Endothelial cell (in vitro differentiated cells): Measurements from ENCODE around the gene DLGAP1. TPM values are rescaled to one million over a fixed set of nuclear protein-coding genes. Genes with fewer than 3 reads are reported as not detected.

ENCODE experiments used
- DNase-seq: peaks from one replicate; pipeline ENCODE4 v3.0.0; 2021; ENCODE audit warnings: low spot score
- H3K27ac Mint-ChIP-seq: one replicate; pipeline ENCODE4 v1.8.0; 2021; ENCODE audit warnings: mixed read lengths, inconsistent platforms; ENCODE audit not compliant: unreplicated experiment
- H3K27me3 Mint-ChIP-seq: one replicate; pipeline ENCODE4 v1.8.0; 2021; ENCODE audit warnings: mild to moderate bottlenecking, moderate library complexity, mixed read lengths, inconsistent platforms; ENCODE audit not compliant: unreplicated experiment
- H3K36me3 Mint-ChIP-seq: one replicate; pipeline ENCODE4 v1.8.0; 2021; ENCODE audit warnings: mild to moderate bottlenecking, low read depth, mixed read lengths, inconsistent platforms; ENCODE audit not compliant: unreplicated experiment
- H3K4me1 Mint-ChIP-seq: one replicate; pipeline ENCODE4 v1.8.0; 2021; ENCODE audit warnings: mild to moderate bottlenecking, mixed read lengths, inconsistent platforms; ENCODE audit not compliant: unreplicated experiment
- H3K4me3 Mint-ChIP-seq: one replicate; pipeline ENCODE4 v1.8.0; 2021; ENCODE audit warnings: mild to moderate bottlenecking, mixed read lengths, inconsistent platforms; ENCODE audit not compliant: unreplicated experiment
- H3K9me3 Mint-ChIP-seq: one replicate; pipeline ENCODE4 v1.8.0; 2021; ENCODE audit warnings: mixed read lengths, inconsistent platforms; ENCODE audit not compliant: unreplicated experiment
- total RNA-seq: library from RNA; stranded (reverse); fragmentation: NEBNext Ultra II Directional; extraction: Animal tissue kit (Norgen Biotek cat#: 25700); gene quantifications from one replicate; pipeline ENCODE4 v1.2.1, GENCODE V29; 2021; ENCODE audit not compliant: unreplicated experiment
- TF ChIP-seq, protein P1 (sequence below): fragments of 200-600 bp; sonication (generic); IDR thresholded peaks from one replicate; pipeline ENCODE4 v1.5.0; 2021; ENCODE audit warnings: antibody characterized with exemption; ENCODE audit not compliant: unreplicated experiment

The DLGAP1 gene
- total RNA-seq, 1 donor from 2014 or later = 1.8 TPM

DNA sequence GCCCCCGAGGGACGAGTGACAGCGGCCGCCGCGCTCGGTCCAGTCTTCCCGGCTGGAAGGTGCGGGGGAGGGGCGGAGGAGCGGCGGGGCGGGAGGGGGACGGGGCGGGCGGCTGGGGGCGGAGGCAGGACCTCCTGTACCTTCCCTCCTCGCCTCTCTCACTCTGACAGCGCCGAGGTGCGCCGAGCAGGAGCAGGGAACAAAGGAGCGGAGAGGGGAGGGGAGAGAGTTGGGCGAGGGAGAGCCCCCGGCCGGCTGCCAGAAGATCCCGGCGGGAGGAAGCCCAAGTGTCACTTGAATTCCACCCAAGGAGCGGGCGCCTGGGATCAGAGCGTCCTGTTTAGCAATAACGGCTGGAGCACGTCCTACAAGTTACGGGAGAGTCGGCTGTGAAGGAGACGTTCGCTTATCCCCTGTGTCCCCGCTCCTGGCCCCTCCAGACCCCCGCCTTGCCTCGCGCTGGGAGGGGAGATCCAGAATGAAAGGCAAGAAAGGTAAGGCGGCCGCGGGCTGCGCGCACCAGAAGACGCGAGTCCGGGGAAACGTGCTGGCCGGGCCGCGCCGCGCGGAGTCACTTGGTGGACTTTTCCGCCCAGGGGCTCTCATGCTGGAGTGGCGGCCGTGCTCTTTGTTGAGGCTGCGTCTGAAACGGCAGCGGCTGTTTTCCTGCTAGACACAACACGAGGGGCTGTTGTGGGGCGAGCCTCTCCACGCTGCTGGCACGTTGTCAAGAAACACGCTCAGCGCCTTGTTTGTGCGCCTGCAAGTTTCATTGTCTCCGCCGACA, 1004.9 kb downstream of the DLGAP1 start, which contains the start of gene TGIF1:
TSS of gene TGIF1 (plus strand) at position 161 of the 787 bp plus-strand sequence. CDS start at position 479, 318 bp downstream.
- peaks cover 42% of the 10 kb centered on the region for H3K27me3 Mint-ChIP-seq
- DNase-seq = peak; percentile 75
- H3K9me3 Mint-ChIP-seq = no peaks in the 10 kb centered on the region
- peaks cover 14% of the 10 kb centered on the region for H3K36me3 Mint-ChIP-seq
- H3K27ac Mint-ChIP-seq = peak within 1 kb of the TSS; percentile 97
- peaks cover 40% of the 10 kb centered on the region for H3K4me1 Mint-ChIP-seq
- H3K4me3 Mint-ChIP-seq = peak within 1 kb of the TSS; percentile 98
- TF ChIP-seq, protein P1, sequence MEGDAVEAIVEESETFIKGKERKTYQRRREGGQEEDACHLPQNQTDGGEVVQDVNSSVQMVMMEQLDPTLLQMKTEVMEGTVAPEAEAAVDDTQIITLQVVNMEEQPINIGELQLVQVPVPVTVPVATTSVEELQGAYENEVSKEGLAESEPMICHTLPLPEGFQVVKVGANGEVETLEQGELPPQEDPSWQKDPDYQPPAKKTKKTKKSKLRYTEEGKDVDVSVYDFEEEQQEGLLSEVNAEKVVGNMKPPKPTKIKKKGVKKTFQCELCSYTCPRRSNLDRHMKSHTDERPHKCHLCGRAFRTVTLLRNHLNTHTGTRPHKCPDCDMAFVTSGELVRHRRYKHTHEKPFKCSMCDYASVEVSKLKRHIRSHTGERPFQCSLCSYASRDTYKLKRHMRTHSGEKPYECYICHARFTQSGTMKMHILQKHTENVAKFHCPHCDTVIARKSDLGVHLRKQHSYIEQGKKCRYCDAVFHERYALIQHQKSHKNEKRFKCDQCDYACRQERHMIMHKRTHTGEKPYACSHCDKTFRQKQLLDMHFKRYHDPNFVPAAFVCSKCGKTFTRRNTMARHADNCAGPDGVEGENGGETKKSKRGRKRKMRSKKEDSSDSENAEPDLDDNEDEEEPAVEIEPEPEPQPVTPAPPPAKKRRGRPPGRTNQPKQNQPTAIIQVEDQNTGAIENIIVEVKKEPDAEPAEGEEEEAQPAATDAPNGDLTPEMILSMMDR = no peak

DNA sequence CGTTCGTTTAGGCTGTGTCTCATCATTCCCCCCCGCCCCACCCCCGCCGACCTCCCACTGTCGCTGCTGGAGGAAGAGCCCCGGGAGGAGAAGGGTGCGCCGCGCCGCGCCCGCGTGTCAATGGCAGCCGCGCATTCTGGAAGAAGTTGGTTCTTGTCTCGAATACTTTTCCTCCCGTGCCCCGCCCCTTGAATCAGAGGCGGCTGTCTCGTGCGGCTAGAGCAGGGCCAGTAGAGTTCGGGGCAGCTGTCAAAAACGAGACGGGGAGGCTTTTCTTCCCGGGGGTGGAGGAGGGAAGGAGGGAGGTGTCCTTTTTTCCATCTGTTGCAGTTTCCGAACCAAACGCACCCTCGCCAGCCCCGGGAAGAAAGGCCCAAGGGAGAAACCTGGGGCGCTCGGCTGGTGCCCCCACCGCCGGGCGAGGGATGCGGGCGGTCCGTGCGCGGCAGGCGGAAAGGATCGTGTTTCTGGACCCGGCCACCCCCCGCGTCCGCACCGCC, 1005.5 kb downstream of the DLGAP1 start:
- H3K4me3 Mint-ChIP-seq = peak overlapping the region; percentile 94
- H3K4me1 Mint-ChIP-seq = peaks cover 33% of the 10 kb centered on the region
- TF ChIP-seq, protein P1 = no peak
- H3K27ac Mint-ChIP-seq = peak overlapping the region; percentile 97
- no peaks in the 10 kb centered on the region for H3K9me3 Mint-ChIP-seq
- peaks cover 42% of the 10 kb centered on the region for H3K27me3 Mint-ChIP-seq
- peak; percentile 64 for DNase-seq
- H3K36me3 Mint-ChIP-seq = peaks cover 14% of the 10 kb centered on the region

DNA sequence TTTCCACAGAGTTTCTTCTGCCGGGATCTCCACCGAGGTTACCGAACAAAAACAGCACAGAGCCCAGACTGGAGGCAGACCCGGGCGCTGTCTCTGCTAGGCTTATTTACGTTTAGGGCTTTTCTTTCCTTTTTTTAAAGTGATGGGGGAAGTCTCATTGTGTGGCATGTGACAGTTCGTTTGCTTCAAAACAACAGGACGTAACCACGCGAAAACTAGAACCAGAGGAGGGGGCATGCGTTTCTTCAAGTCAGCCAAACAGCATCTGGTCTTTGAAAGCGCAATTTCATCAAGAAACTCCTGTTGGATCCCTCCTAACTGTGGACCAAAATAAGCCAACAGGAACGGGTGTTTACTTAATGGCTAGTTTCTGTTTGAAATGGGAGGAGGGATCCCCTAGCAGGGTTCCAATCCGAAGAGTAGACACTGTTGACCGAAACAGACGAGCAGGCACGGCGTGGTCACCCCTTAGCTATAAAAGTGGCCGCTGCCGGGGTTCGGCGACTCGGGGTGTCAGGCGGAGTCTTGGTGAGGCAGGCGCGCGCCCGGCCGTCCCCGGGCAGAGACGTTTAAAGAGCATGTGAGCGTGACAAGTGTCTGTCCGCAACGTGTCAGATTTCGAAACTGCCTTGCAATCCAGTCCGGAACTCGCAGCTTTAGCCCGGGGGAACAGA, 1006.1 kb downstream of the DLGAP1 start:
- Mint-ChIP-seq H3K36me3 (peaks cover 14% of the 10 kb centered on the region), H3K27ac (peak overlapping the region; percentile 97), H3K9me3 (no peaks in the 10 kb centered on the region), H3K4me1 (peaks cover 32% of the 10 kb centered on the region), H3K4me3 (peak overlapping the region; percentile 94), H3K27me3 (peaks cover 41% of the 10 kb centered on the region)
- TF ChIP-seq, protein P1 = no peak
- peak; percentile 54 for DNase-seq

DNA sequence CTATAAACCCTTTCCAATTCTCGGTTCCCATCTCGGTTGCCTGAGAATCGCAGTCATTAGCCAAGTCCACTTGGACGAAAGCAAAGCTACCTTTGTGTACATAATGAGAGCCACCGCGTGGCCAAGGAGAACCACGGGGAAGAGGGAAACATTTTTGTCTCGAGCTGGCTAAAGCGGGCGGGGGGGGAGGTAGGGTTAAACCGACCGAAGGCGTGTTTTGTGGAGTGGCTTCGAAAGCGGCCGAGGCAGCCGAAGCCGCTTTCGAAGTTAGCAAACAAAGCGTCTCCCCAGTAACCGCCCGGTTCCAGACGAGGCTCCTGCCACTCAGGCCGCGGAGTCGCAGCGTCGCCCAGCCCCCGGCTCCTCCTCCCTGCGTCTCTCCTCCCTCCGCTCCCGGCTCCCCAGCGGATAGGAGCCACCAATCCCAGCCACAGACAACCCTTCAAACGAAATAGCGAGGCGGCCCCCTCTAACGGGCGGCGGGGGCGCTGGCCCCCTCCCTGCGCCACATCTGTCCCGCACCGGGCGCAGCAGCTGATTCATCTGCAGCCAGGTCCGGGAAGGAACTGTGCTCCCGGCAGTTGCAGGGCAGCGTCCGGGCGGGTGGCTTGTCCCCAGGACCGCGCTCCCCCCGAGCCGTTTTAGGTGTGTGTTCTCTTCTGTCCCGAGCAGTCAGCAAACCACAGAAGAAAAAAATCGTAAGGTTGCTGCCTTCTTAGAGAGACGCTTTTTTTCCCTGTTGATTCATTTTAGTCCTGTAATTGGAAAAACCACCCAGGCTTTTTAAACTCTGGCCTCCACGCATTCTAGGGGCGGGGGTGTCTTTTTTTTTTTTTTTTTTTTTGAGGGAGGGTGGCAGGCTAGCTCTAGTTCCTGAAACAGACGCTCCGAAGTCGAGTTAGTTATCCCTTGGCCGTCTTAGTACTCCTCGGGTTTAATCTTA, 1006.9 kb downstream of the DLGAP1 start:
- Mint-ChIP-seq H3K4me3 (peak overlapping the region; percentile 94), H3K4me1 (peaks cover 31% of the 10 kb centered on the region), H3K36me3 (peaks cover 14% of the 10 kb centered on the region), H3K9me3 (no peaks in the 10 kb centered on the region), H3K27me3 (peaks cover 41% of the 10 kb centered on the region), H3K27ac (peak overlapping the region; percentile 99)
- TF ChIP-seq, protein P1 = peak; percentile 16
- peak; percentile 93 for DNase-seq
